Stimulated activated CD4-positive, alpha-beta T cell treated with anti-CD3 and anti-CD28 coated beads, Interleukin-15, amount 100 ng/mL, for 1 hour (primary cell): ENCODE data around the gene ABI2.

ENCODE experiments used
- DNase-seq, 2 donors: peaks; one replicate each; pipeline ENCODE4 v3.0.0-alpha.2; 2020; ENCODE audit warnings: low read depth in 1 of 2, low spot score in 1 of 2

ABI2 gene

GRCh38 chr2:203471323-203471722 is 143.1 kb downstream of the ABI2 start:
- no peak for DNase-seq

GRCh38 chr2:203476881-203477280 is 148.7 kb downstream of the ABI2 start:
- DNase-seq: no peak

GRCh38 chr2:203480623-203481022 is 152.4 kb downstream of the ABI2 start:
- DNase-seq: no peak

- DNase-seq: peak; percentile 16 to 17
Observed at GRCh38 chr2:203484266-203485112, 156.3 kb downstream of the ABI2 start.

- DNase-seq: no peak
Observed at GRCh38 chr2:203489531-203489930, 161.3 kb downstream of the ABI2 start.

- DNase-seq: no peak
Observed at GRCh38 chr2:203490391-203490790, 162.2 kb downstream of the ABI2 start.

GRCh38 chr2:203492965-203493364 is 164.8 kb downstream of the ABI2 start:
- no peak for DNase-seq
